ENCODE results near the gene LEMD2. TPM values are rescaled to one million over a fixed set of nuclear protein-coding genes. Genes with fewer than 3 reads are reported as not detected.

Gene LEMD2
- polyA plus RNA-seq, 2 of the 4 experiments (the other 2 are of a cell fraction), result 43.2 to 48.8 TPM

DNA sequence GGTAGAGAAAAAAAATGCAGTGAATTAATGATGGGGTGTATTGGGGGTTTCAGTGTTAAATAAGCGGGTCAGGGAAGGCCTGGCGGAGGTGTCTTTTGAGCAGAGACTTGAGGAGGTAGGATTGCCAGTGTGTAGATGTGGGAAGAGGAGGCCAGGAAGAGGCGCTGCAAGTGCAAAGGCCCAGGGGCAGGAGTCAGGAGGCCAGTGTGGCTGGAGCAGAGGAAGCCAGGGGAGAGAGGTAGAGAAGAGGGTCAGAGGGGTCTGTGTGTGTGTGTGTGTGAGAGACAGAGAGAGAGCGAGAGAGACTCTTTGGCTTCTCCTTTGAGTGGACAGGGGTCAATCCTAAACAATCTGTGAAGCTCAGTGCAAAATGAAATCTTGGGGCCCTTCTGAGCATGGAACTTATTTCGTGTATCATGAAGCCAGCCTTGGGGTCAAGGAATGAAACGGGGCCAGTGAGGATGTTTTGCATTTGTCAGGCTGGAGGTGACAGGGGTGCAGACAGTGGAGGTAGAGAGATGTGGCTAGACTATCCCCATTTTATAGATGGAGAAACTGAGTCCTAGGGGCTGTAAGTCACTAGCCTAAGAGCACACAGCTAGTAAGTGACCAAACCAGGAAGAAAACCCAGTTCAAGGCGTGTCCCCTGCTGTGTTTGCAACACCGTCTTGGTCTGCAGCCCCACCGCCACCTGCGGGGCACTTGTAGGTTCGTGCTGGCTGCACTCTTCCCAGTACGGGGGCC lies 32.5 kb downstream of the LEMD2 start:
- POLR2A ChIA-PET, result no interaction called here
- Histone ChIP-seq H3K9me3 (no peaks in the 10 kb centered on the region), H3K4me3 (no peak overlapping the region), H3K4me1 (peaks cover 20% of the 10 kb centered on the region), H3K27ac (no peak overlapping the region), H3K4me2 (no peak overlapping the region)
- TF ChIP-seq NPAS2 (CRISPR knock-in tag; IDR thresholded peaks at IDR 0.05; ENCODE audit: borderline replicate concordance), result no peak
- TF ChIP-seq EHMT2 (IDR thresholded peaks at IDR 0.05; ENCODE audit: low read depth), result no peak
- no peak for TF ChIP-seq MYC (IDR thresholded peaks at IDR 0.05; ENCODE audit: borderline replicate concordance, low read length)
- TF ChIP-seq HOXB13 (CRISPR knock-in tag; IDR thresholded peaks at IDR 0.05; ENCODE audit: low read depth), result no peak
- no peak for TF ChIP-seq CHD4 (IDR thresholded peaks at IDR 0.05; ENCODE audit: borderline replicate concordance)
- ATAC-seq (no peak), FAIRE-seq (no peak), DNase-seq (ENCODE audit: low read depth in 1 of 2, low spot score in 1 of 2) (no peak)
- WGBS (ENCODE audit: missing lambda C conversion rate), result 78% methylated on average over 12 of the region's 12 CpGs
- CTCF ChIA-PET, result interaction anchor here (1.4 to 2.5 kb wide), 5 partner anchors 11 to 15 kb away, joined by 3 to 14 read pairs (median 8); no protein-coding TSS in a partner anchor

DNA sequence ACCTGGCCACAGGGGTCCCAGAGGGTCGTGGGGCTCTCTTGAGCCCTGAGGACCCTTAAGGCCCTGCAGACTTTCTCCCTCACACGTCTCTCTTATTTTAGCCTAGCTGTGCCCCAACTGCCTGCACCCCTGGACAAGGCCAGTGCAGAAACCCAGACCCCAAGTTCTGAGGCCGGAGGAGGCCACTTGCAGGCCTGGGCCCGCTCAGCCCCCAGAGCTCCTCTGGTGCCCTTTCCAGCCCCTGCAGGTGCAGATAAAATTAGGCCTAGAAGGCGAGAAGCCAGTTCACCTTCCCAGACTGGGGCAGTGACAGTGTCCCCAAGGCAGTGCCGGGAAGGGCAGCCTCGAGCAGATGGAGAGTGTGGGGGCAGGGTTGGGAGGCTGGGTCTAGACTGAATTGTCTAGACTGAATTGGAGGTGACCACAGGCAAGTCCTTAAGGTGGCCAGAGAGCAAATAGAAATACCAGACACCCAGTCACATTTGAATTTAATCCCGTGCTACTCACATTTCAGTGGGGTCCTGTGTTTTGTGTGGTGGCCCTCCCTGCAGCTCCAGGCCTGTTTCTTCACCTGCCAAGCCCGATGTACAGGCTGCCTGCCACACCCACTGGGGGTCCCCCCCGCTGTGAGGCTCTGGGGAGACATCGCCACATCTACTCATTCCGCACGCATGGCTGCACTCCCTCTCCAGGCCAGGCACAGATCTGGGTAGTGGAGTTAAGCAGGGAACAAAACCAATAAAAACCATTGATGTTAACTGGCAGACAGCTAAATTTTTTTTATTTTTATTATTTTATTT lies 33.7 kb downstream of the LEMD2 start:
- Histone ChIP-seq H3K4me1 (peaks cover 13% of the 10 kb centered on the region), H3K4me2 (no peak overlapping the region), H3K9me3 (no peaks in the 10 kb centered on the region), H3K27ac (no peak overlapping the region), H3K4me3 (no peak overlapping the region)
- FAIRE-seq (no peak), DNase-seq (ENCODE audit: low read depth in 1 of 2, low spot score in 1 of 2) (no peak), ATAC-seq (no peak)
- POLR2A ChIA-PET, result no interaction called here
- TF ChIP-seq CHD4 (IDR thresholded peaks at IDR 0.05; ENCODE audit: borderline replicate concordance), result no peak
- TF ChIP-seq HOXA7 (CRISPR knock-in tag; IDR thresholded peaks at IDR 0.05), result no peak
- TF ChIP-seq KDM5A (IDR thresholded peaks at IDR 0.05), result no peak
- TF ChIP-seq MAZ (IDR thresholded peaks at IDR 0.05; ENCODE audit: borderline replicate concordance, low read depth, low read length), result no peak
- TF ChIP-seq, protein P1, sequence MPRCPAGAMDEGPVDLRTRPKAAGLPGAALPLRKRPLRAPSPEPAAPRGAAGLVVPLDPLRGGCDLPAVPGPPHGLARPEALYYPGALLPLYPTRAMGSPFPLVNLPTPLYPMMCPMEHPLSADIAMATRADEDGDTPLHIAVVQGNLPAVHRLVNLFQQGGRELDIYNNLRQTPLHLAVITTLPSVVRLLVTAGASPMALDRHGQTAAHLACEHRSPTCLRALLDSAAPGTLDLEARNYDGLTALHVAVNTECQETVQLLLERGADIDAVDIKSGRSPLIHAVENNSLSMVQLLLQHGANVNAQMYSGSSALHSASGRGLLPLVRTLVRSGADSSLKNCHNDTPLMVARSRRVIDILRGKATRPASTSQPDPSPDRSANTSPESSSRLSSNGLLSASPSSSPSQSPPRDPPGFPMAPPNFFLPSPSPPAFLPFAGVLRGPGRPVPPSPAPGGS (IDR thresholded peaks at IDR 0.05), result no peak
- TF ChIP-seq, protein P2, sequence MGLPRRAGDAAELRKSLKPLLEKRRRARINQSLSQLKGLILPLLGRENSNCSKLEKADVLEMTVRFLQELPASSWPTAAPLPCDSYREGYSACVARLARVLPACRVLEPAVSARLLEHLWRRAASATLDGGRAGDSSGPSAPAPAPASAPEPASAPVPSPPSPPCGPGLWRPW (IDR thresholded peaks at IDR 0.05), result no peak
- TF ChIP-seq, protein P3, sequence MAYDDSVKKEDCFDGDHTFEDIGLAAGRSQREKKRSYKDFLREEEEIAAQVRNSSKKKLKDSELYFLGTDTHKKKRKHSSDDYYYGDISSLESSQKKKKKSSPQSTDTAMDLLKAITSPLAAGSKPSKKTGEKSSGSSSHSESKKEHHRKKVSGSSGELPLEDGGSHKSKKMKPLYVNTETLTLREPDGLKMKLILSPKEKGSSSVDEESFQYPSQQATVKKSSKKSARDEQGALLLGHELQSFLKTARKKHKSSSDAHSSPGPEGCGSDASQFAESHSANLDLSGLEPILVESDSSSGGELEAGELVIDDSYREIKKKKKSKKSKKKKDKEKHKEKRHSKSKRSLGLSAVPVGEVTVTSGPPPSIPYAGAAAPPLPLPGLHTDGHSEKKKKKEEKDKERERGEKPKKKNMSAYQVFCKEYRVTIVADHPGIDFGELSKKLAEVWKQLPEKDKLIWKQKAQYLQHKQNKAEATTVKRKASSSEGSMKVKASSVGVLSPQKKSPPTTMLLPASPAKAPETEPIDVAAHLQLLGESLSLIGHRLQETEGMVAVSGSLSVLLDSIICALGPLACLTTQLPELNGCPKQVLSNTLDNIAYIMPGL (CRISPR knock-in tag; IDR thresholded peaks at IDR 0.05; ENCODE audit: borderline replicate concordance), result no peak
- no peak for TF ChIP-seq CBX8 (IDR thresholded peaks at IDR 0.05)
- TF ChIP-seq, protein P4, sequence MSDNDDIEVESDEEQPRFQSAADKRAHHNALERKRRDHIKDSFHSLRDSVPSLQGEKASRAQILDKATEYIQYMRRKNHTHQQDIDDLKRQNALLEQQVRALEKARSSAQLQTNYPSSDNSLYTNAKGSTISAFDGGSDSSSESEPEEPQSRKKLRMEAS (IDR thresholded peaks at IDR 0.05), result no peak
- no peak for TF ChIP-seq RCOR1 (IDR thresholded peaks at IDR 0.05; ENCODE audit: low read depth, low read length)
- TF ChIP-seq HOXB13 (CRISPR knock-in tag; IDR thresholded peaks at IDR 0.05; ENCODE audit: low read depth), result no peak
- 70% methylated on average over 10 of the region's 13 CpGs for WGBS (ENCODE audit: missing lambda C conversion rate)
- CTCF ChIA-PET, result interaction anchor here (1.0 to 2.5 kb wide), 7 partner anchors 10 to 300 kb away, joined by 3 to 14 read pairs (median 3); no protein-coding TSS in a partner anchor

- no peak overlapping the region for H3K4me3 ChIP-seq
- ChIA-PET POLR2A (no interaction called here), CTCF (interaction anchor here (0.7 to 1.6 kb wide), 5 partner anchors 10 to 283 kb away, joined by 3 to 6 read pairs (median 4); no protein-coding TSS in a partner anchor)
- no peak for FAIRE-seq
- no peak for DNase-seq (ENCODE audit: low read depth in 1 of 2, low spot score in 1 of 2)
- 81% methylated on average over 11 of the region's 11 CpGs for WGBS (ENCODE audit: missing lambda C conversion rate)
- no peak overlapping the region for H3K4me2 ChIP-seq
- no peak for ATAC-seq
- H3K4me1 ChIP-seq, result peaks cover 11% of the 10 kb centered on the region
- no peak overlapping the region for H3K27ac ChIP-seq
- H3K9me3 ChIP-seq, result no peaks in the 10 kb centered on the region
- no peak for TF ChIP-seq NFE2L2 (conservative IDR thresholded peaks at IDR 0.05; ENCODE audit: low read length)
- TF ChIP-seq, protein P3 (CRISPR knock-in tag; IDR thresholded peaks at IDR 0.05; ENCODE audit: borderline replicate concordance), result no peak
- TF ChIP-seq POLR2A (IDR thresholded peaks at IDR 0.05; ENCODE audit: low read length), result no peak
- no peak for TF ChIP-seq MAFK (IDR thresholded peaks at IDR 0.05; ENCODE audit: partially characterized antibody)
- no peak for TF ChIP-seq EHF (CRISPR knock-in tag; IDR thresholded peaks at IDR 0.05)
- no peak for TF ChIP-seq ZSCAN20 (CRISPR knock-in tag; IDR thresholded peaks at IDR 0.05)
- TF ChIP-seq RFX5 (IDR thresholded peaks at IDR 0.05), result no peak
- TF ChIP-seq ZFP36 (IDR thresholded peaks at IDR 0.05; ENCODE audit: borderline replicate concordance, partially characterized antibody), result no peak
- no peak for TF ChIP-seq EP300 (IDR thresholded peaks at IDR 0.05)
- TF ChIP-seq CBX8 (IDR thresholded peaks at IDR 0.05), result no peak
- TF ChIP-seq PHF8 (IDR thresholded peaks at IDR 0.05; ENCODE audit: borderline replicate concordance, low read depth), result no peak
- TF ChIP-seq FOSB (CRISPR knock-in tag; IDR thresholded peaks at IDR 0.05), result no peak
- no peak for TF ChIP-seq TFCP2L1 (CRISPR knock-in tag; IDR thresholded peaks at IDR 0.05)
- no peak for TF ChIP-seq BHLHE40 (IDR thresholded peaks at IDR 0.05; ENCODE audit: low read depth, low read length)
- TF ChIP-seq HOXB13 (CRISPR knock-in tag; IDR thresholded peaks at IDR 0.05; ENCODE audit: low read depth), result no peak
- TF ChIP-seq JUN (IDR thresholded peaks at IDR 0.05), result no peak
Observed at GRCh38 chr6:33754222-33754621, 34.7 kb downstream of the LEMD2 start.

All from A549 (cell line).